ENCODE results near the gene ADORA3.
A peak's percentile ranks its signal among the peaks of the same experiment; 100 is the strongest.

Gene ADORA3

GRCh38 chr1:111507411-111508201, 4.2 kb upstream of the ADORA3 start:
- no peaks in the 10 kb centered on the region for H3K36me3 ChIP-seq (ENCODE audit: control insufficient read depth in 4 of 4, insufficient read depth in 4 of 4, low read length in 3 of 4)
- DNase-seq = peak; percentile 89 to 97 (median 96)
- ChIA-PET CTCF (interaction anchor here (0.6 to 9.9 kb wide), 50 partner anchors 9 to 253 kb away, joined by 3 to 151 read pairs (median 8); partner anchors contain the start of genes ATP5PB, C1orf162, DDX20 and RAP1A), POLR2A (interaction anchor here (0.7 to 2.4 kb wide), 11 partner anchors 9 to 247 kb away, joined by 3 to 18 read pairs (median 6); partner anchors contain the start of genes ATP5PB, C1orf162, INKA2 and WDR77)
- WGBS (ENCODE audit: insufficient coverage) = 0% methylated on average over 6 of the region's 15 CpGs
- H3K27ac ChIP-seq (ENCODE audit: insufficient read depth in 1 of 2, low read depth in 1 of 2, low read length in 2 of 2, poor library complexity in 1 of 2, severe bottlenecking in 2 of 2) = peak overlapping the region; percentile 84 to 93
- H3K27me3 ChIP-seq (replicated peaks in 2 of 5; ENCODE audit: control insufficient read depth in 4 of 5, insufficient read depth in 5 of 5, low read length in 4 of 5) = no peaks in the 10 kb centered on the region
- H3K4me1 ChIP-seq (ENCODE audit: control extremely low read depth in 1 of 4, control insufficient read depth in 4 of 4, insufficient read depth in 4 of 4, low read length in 3 of 4) = peaks cover 37 to 97% (median 91%) of the 10 kb centered on the region in 4 experiments
- no peaks in the 10 kb centered on the region for H3K9me3 ChIP-seq (ENCODE audit: control extremely low read depth in 1 of 5, control insufficient read depth in 4 of 5, insufficient read depth in 2 of 5, low read depth in 1 of 5, low read length in 4 of 5)
- peak overlapping the region in 6 of 7 experiments; percentile 35 to 72 (median 64) for H3K4me3 ChIP-seq (ENCODE audit: control insufficient read depth in 1 of 7, extremely low read depth in 1 of 7, insufficient read depth in 4 of 7, low read depth in 2 of 7, low read length in 6 of 7)

- no peaks in the 10 kb centered on the region for H3K9me3 ChIP-seq (ENCODE audit: control extremely low read depth in 1 of 5, control insufficient read depth in 4 of 5, insufficient read depth in 2 of 5, low read depth in 1 of 5, low read length in 4 of 5)
- H3K27ac ChIP-seq (ENCODE audit: insufficient read depth in 1 of 2, low read depth in 1 of 2, low read length in 2 of 2, poor library complexity in 1 of 2, severe bottlenecking in 2 of 2) = peak overlapping the region in 1 of 2 experiments; percentile 50
- peaks cover 37 to 90% (median 81%) of the 10 kb centered on the region in 4 experiments for H3K4me1 ChIP-seq (ENCODE audit: control extremely low read depth in 1 of 4, control insufficient read depth in 4 of 4, insufficient read depth in 4 of 4, low read length in 3 of 4)
- WGBS (ENCODE audit: insufficient coverage) = no CpG with 5 or more reads among the region's 2 CpGs
- DNase-seq = no peak
- no peak overlapping the region for H3K4me3 ChIP-seq (ENCODE audit: control insufficient read depth in 1 of 7, extremely low read depth in 1 of 7, insufficient read depth in 4 of 7, low read depth in 2 of 7, low read length in 6 of 7)
- no peaks in the 10 kb centered on the region for H3K27me3 ChIP-seq (replicated peaks in 2 of 5; ENCODE audit: control insufficient read depth in 4 of 5, insufficient read depth in 5 of 5, low read length in 4 of 5)
- CTCF ChIA-PET = interaction anchor here (0.9 to 9.9 kb wide), 15 partner anchors 9 to 245 kb away, joined by 3 to 151 read pairs (median 18); partner anchors contain the start of genes C1orf162 and RAP1A
- POLR2A ChIA-PET = interaction anchor here (0.7 kb wide), 1 partner anchor 144 kb away, joined by 3 read pairs; no protein-coding TSS in a partner anchor
- H3K36me3 ChIP-seq (ENCODE audit: control insufficient read depth in 4 of 4, insufficient read depth in 4 of 4, low read length in 3 of 4) = no peaks in the 10 kb centered on the region
Measured at GRCh38 chr1:111506561-111506960, 3.1 kb upstream of the ADORA3 start.

- Histone ChIP-seq H3K27ac (ENCODE audit: insufficient read depth in 1 of 2, low read depth in 1 of 2, low read length in 2 of 2, poor library complexity in 1 of 2, severe bottlenecking in 2 of 2) (peak overlapping the region in 1 of 2 experiments; percentile 50), H3K27me3 (replicated peaks in 2 of 5; ENCODE audit: control insufficient read depth in 4 of 5, insufficient read depth in 5 of 5, low read length in 4 of 5) (no peaks in the 10 kb centered on the region), H3K4me1 (ENCODE audit: control extremely low read depth in 1 of 4, control insufficient read depth in 4 of 4, insufficient read depth in 4 of 4, low read length in 3 of 4) (peaks cover 35 to 90% (median 78%) of the 10 kb centered on the region in 4 experiments), H3K4me3 (ENCODE audit: control insufficient read depth in 1 of 7, extremely low read depth in 1 of 7, insufficient read depth in 4 of 7, low read depth in 2 of 7, low read length in 6 of 7) (peak overlapping the region in 1 of 7 experiments; percentile 14), H3K36me3 (ENCODE audit: control insufficient read depth in 4 of 4, insufficient read depth in 4 of 4, low read length in 3 of 4) (no peaks in the 10 kb centered on the region), H3K9me3 (ENCODE audit: control extremely low read depth in 1 of 5, control insufficient read depth in 4 of 5, insufficient read depth in 2 of 5, low read depth in 1 of 5, low read length in 4 of 5) (no peaks in the 10 kb centered on the region)
- ChIA-PET POLR2A (no interaction called here), CTCF (interaction anchor here (3.2 to 9.9 kb wide), 4 partner anchors 9 to 27 kb away, joined by 28 to 151 read pairs (median 42); partner anchors contain the start of gene C1orf162)
- DNase-seq = peak in 1 of 3 donors; percentile 60
- WGBS (ENCODE audit: insufficient coverage) = 80% methylated on average over 6 of the region's 6 CpGs
Measured at GRCh38 chr1:111505641-111506119, 2.2 kb upstream of the ADORA3 start.

GRCh38 chr1:111504097-111504496, 664 bp upstream of the ADORA3 start:
- Histone ChIP-seq H3K36me3 (ENCODE audit: control insufficient read depth in 4 of 4, insufficient read depth in 4 of 4, low read length in 3 of 4) (no peaks in the 10 kb centered on the region), H3K4me1 (ENCODE audit: control extremely low read depth in 1 of 4, control insufficient read depth in 4 of 4, insufficient read depth in 4 of 4, low read length in 3 of 4) (peaks cover 36 to 76% (median 69%) of the 10 kb centered on the region in 4 experiments), H3K9me3 (ENCODE audit: control extremely low read depth in 1 of 5, control insufficient read depth in 4 of 5, insufficient read depth in 2 of 5, low read depth in 1 of 5, low read length in 4 of 5) (no peaks in the 10 kb centered on the region), H3K27me3 (replicated peaks in 2 of 5; ENCODE audit: control insufficient read depth in 4 of 5, insufficient read depth in 5 of 5, low read length in 4 of 5) (no peaks in the 10 kb centered on the region), H3K27ac (ENCODE audit: insufficient read depth in 1 of 2, low read depth in 1 of 2, low read length in 2 of 2, poor library complexity in 1 of 2, severe bottlenecking in 2 of 2) (no peak overlapping the region), H3K4me3 (ENCODE audit: control insufficient read depth in 1 of 7, extremely low read depth in 1 of 7, insufficient read depth in 4 of 7, low read depth in 2 of 7, low read length in 6 of 7) (peak overlapping the region in 2 of 7 experiments; percentile 14 to 19)
- no peak for DNase-seq
- ChIA-PET POLR2A (interaction anchor here (0.9 to 1.0 kb wide), 2 partner anchors 12 to 116 kb away, joined by 3 read pairs; partner anchors contain the start of gene RAP1A), CTCF (interaction anchor here (0.7 to 9.9 kb wide), 6 partner anchors 8 to 151 kb away, joined by 3 to 151 read pairs (median 4); partner anchors contain the start of gene C1orf162)
- 65% methylated on average over 4 of the region's 6 CpGs for WGBS (ENCODE audit: insufficient coverage)

GRCh38 chr1:111501645-111502044, 1.8 kb downstream of the ADORA3 start:
- Histone ChIP-seq H3K36me3 (ENCODE audit: control insufficient read depth in 4 of 4, insufficient read depth in 4 of 4, low read length in 3 of 4) (no peaks in the 10 kb centered on the region), H3K27me3 (replicated peaks in 2 of 5; ENCODE audit: control insufficient read depth in 4 of 5, insufficient read depth in 5 of 5, low read length in 4 of 5) (no peaks in the 10 kb centered on the region), H3K4me3 (ENCODE audit: control insufficient read depth in 1 of 7, extremely low read depth in 1 of 7, insufficient read depth in 4 of 7, low read depth in 2 of 7, low read length in 6 of 7) (no peak overlapping the region), H3K4me1 (ENCODE audit: control extremely low read depth in 1 of 4, control insufficient read depth in 4 of 4, insufficient read depth in 4 of 4, low read length in 3 of 4) (peaks cover 31 to 66% (median 51%) of the 10 kb centered on the region in 4 experiments), H3K9me3 (ENCODE audit: control extremely low read depth in 1 of 5, control insufficient read depth in 4 of 5, insufficient read depth in 2 of 5, low read depth in 1 of 5, low read length in 4 of 5) (peaks cover 0 to under 1% (median 0%) of the 10 kb centered on the region in 5 experiments), H3K27ac (ENCODE audit: insufficient read depth in 1 of 2, low read depth in 1 of 2, low read length in 2 of 2, poor library complexity in 1 of 2, severe bottlenecking in 2 of 2) (no peak overlapping the region)
- CTCF ChIA-PET = interaction anchor here (1.0 to 9.9 kb wide), 3 partner anchors 12 to 267 kb away, joined by 3 to 151 read pairs (median 21); partner anchors contain the start of gene C1orf162
- POLR2A ChIA-PET = no interaction called here
- 100% methylated on average over 3 of the region's 7 CpGs for WGBS (ENCODE audit: insufficient coverage)
- DNase-seq = no peak

GRCh38 chr1:111499026-111499785, 4.2 kb downstream of the ADORA3 start:
- ChIA-PET CTCF (interaction anchor here (0.6 to 7.9 kb wide), 8 partner anchors 8 to 255 kb away, joined by 3 to 79 read pairs (median 6); no protein-coding TSS in a partner anchor), POLR2A (interaction anchor here (0.6 to 1.2 kb wide), 2 partner anchors 9 to 1176 kb away, joined by 3 read pairs; no protein-coding TSS in a partner anchor)
- WGBS (ENCODE audit: insufficient coverage) = 89% methylated on average over 1 of the region's 5 CpGs
- Histone ChIP-seq H3K4me3 (ENCODE audit: control insufficient read depth in 1 of 7, extremely low read depth in 1 of 7, insufficient read depth in 4 of 7, low read depth in 2 of 7, low read length in 6 of 7) (no peak overlapping the region), H3K27me3 (replicated peaks in 2 of 5; ENCODE audit: control insufficient read depth in 4 of 5, insufficient read depth in 5 of 5, low read length in 4 of 5) (no peaks in the 10 kb centered on the region), H3K27ac (ENCODE audit: insufficient read depth in 1 of 2, low read depth in 1 of 2, low read length in 2 of 2, poor library complexity in 1 of 2, severe bottlenecking in 2 of 2) (no peak overlapping the region), H3K4me1 (ENCODE audit: control extremely low read depth in 1 of 4, control insufficient read depth in 4 of 4, insufficient read depth in 4 of 4, low read length in 3 of 4) (peaks cover 10 to 42% (median 27%) of the 10 kb centered on the region in 4 experiments), H3K36me3 (ENCODE audit: control insufficient read depth in 4 of 4, insufficient read depth in 4 of 4, low read length in 3 of 4) (no peaks in the 10 kb centered on the region), H3K9me3 (ENCODE audit: control extremely low read depth in 1 of 5, control insufficient read depth in 4 of 5, insufficient read depth in 2 of 5, low read depth in 1 of 5, low read length in 4 of 5) (peaks cover 0 to 6% (median 0%) of the 10 kb centered on the region in 5 experiments)
- no peak for DNase-seq
